HCT116 (cell line): Measurements from ENCODE around the gene AFAP1. TPM values are rescaled to one million over a fixed set of nuclear protein-coding genes. Genes with fewer than 3 reads are reported as not detected.

Experiments used
- ATAC-seq: fragments of 200-7000 bp; cut with Tn5 transposase; 2 replicates; pipeline ENCODE4 v1.9.1; 2020; ENCODE audit warnings: mild to moderate bottlenecking, moderate library complexity
- BruUV-seq: library from RNA; stranded (reverse); fragments of 400-500 nt; replicated peaks from 2 replicates; lab custom pipeline; 2021; lab: Mats Ljungman, UMichigan
- CTCF ChIA-PET: fragments of 300-600 bp; sonication (Branson Sonifier 250); formaldehyde crosslinking; loops from one replicate; lab custom pipeline; 2021; ENCODE audit warnings: antibody characterized with exemption; lab: Charles Lee
- POLR2A ChIA-PET: fragments of 300-600, 350-600 bp; sonication (Branson Sonifier 250); formaldehyde crosslinking; loops from one replicate; lab custom pipeline; 2021; ENCODE audit warnings: antibody characterized with exemption; lab: Charles Lee
- RAD21 ChIA-PET, 2 experiments: fragments of 300-600 bp; sonication (Branson Sonifier 250); formaldehyde crosslinking; loops; one replicate each; lab custom pipeline; 2023; ENCODE audit warnings: low total read pairs in 2 of 2; ENCODE audit not compliant: uncharacterized antibody in 2 of 2, unreplicated experiment in 2 of 2, low non-redundant PET in 1 of 2; lab: Charles Lee
- DNase-seq: peaks from one replicate; pipeline ENCODE4 v3.0.0-alpha.2; 2010; ENCODE audit warnings: low read depth, low spot score
- H2AFZ ChIP-seq: fragments of 200-600 bp; shearing (Covaris generic), sonication (generic); 2 replicates; pipeline ENCODE4 v1.6.1; 2017; ENCODE audit warnings: low read depth, mixed run types, mixed read lengths, antibody characterized with exemption, low read length; ENCODE audit not compliant: poor library complexity, severe bottlenecking
- H3K27ac ChIP-seq: 2 replicates; pipeline ENCODE4 v1.5.1; 2012; ENCODE audit warnings: low read depth, low read length
- H3K27me3 ChIP-seq: fragments of 200-600 bp; sonication (generic); 2 replicates; pipeline ENCODE4 v1.6.1; 2016; ENCODE audit warnings: mixed run types, low read length, mixed read lengths; ENCODE audit not compliant: insufficient read depth
- H3K36me3 ChIP-seq, 2 experiments: fragments of 200-500 bp in 1 of 2; fragments of 200-600 bp in 1 of 2; sonication (Bioruptor generic) in 1 of 2; sonication (generic) in 1 of 2; 2 replicates each; pipeline versions ENCODE4 v1.5.1 to v1.6.1; 2014 to 2016; ENCODE audit warnings: low read length in 2 of 2, inconsistent platforms in 1 of 2, mixed read lengths in 1 of 2, mixed run types in 1 of 2; ENCODE audit not compliant: insufficient read depth in 2 of 2, control insufficient read depth in 1 of 2
- H3K4me1 ChIP-seq, 2 experiments: fragments of 200-600 bp in 1 of 2; sonication (generic) in 1 of 2; 2 replicates each; pipeline versions ENCODE4 v1.5.1 to v1.6.1; 2012 to 2017; ENCODE audit warnings: low read length in 2 of 2, inconsistent platforms in 1 of 2, mild to moderate bottlenecking in 1 of 2, mixed read lengths in 1 of 2, mixed run types in 1 of 2, moderate library complexity in 1 of 2; ENCODE audit not compliant: insufficient read depth in 2 of 2, control insufficient read depth in 1 of 2
- H3K4me2 ChIP-seq: fragments of 200-600 bp; sonication (generic); 2 replicates; pipeline ENCODE4 v1.6.1; 2017; ENCODE audit warnings: mixed run types, low read length, mixed read lengths
- H3K4me3 ChIP-seq, 2 experiments: fragments of 200-600 bp in 1 of 2; sonication (generic) in 1 of 2; replicated peaks in 1 of 2; 2 replicates each; pipeline ENCODE4 v1.5.1; 2011 to 2016; ENCODE audit warnings: low read length in 2 of 2, control low read depth in 1 of 2, low read depth in 1 of 2, mild to moderate bottlenecking in 1 of 2, mixed read lengths in 1 of 2, mixed run types in 1 of 2
- H3K79me2 ChIP-seq: fragments of 200-600 bp; sonication (generic); 2 replicates; pipeline ENCODE4 v1.6.1; 2017; ENCODE audit warnings: mild to moderate bottlenecking, mixed run types, low read length, moderate library complexity, mixed read lengths; ENCODE audit not compliant: insufficient read depth
- H3K9ac ChIP-seq: fragments of 200-600 bp; sonication (generic); 2 replicates; pipeline ENCODE4 v1.6.1; 2016; ENCODE audit warnings: low read length, mixed read lengths
- H3K9me2 ChIP-seq: fragments of 200-600 bp; sonication (generic), shearing (Covaris generic); 2 replicates; pipeline ENCODE4 v1.6.1; 2017; ENCODE audit warnings: mixed run types, mild to moderate bottlenecking, moderate library complexity; ENCODE audit not compliant: insufficient read depth
- H3K9me3 ChIP-seq, 2 experiments: fragments of 200-500 bp in 1 of 2; fragments of 200-600 bp in 1 of 2; sonication (Bioruptor generic) in 1 of 2; sonication (generic) in 1 of 2; 2 replicates each; pipeline ENCODE4 v1.6.1; 2014 to 2017; ENCODE audit warnings: low read length in 2 of 2, mixed read lengths in 2 of 2, inconsistent platforms in 1 of 2, low read depth in 1 of 2, mild to moderate bottlenecking in 1 of 2, mixed run types in 1 of 2, moderate library complexity in 1 of 2; ENCODE audit not compliant: control insufficient read depth in 1 of 2, insufficient read depth in 1 of 2
- H4K20me1 ChIP-seq: fragments of 200-600 bp; sonication (generic), shearing (Covaris generic); 2 replicates; pipeline ENCODE4 v1.6.1; 2017; ENCODE audit warnings: mixed run types, mild to moderate bottlenecking, moderate library complexity; ENCODE audit not compliant: insufficient read depth
- ATF3 ChIP-seq: IDR thresholded peaks from 2 replicates; pipeline ENCODE4 v1.6.1; 2012
- CTCF ChIP-seq, 3 experiments: fragments of 200-600 bp in 1 of 3; sonication (generic) in 1 of 3; IDR thresholded peaks in 2 of 3; conservative IDR thresholded peaks in 1 of 3; 2 replicates each; pipeline ENCODE4 v1.5.1; 2012 to 2017; ENCODE audit warnings: low read depth in 2 of 3, low read length in 2 of 3, antibody characterized with exemption in 1 of 3, borderline replicate concordance in 1 of 3, control low read depth in 1 of 3, mild to moderate bottlenecking in 1 of 3, mixed read lengths in 1 of 3, mixed run types in 1 of 3, moderate library complexity in 1 of 3; ENCODE audit not compliant: insufficient read depth in 1 of 3
- EGR1 ChIP-seq: IDR thresholded peaks from 2 replicates; pipeline ENCODE4 v1.6.1; 2012; ENCODE audit warnings: low read depth
- ELF1 ChIP-seq: IDR thresholded peaks from 2 replicates; pipeline ENCODE4 v1.6.1; 2012; ENCODE audit warnings: low read depth, borderline replicate concordance
- EZH2 ChIP-seq: fragments of 200-600 bp; sonication (generic); IDR thresholded peaks from 2 replicates; pipeline ENCODE4 v1.6.1; 2017; ENCODE audit warnings: antibody characterized with exemption, mixed run types
- JUND ChIP-seq: IDR thresholded peaks from 2 replicates; pipeline ENCODE4 v1.6.1; 2012
- MAX ChIP-seq: IDR thresholded peaks from 2 replicates; pipeline ENCODE4 v1.6.1; 2012
- POLR2AphosphoS5 ChIP-seq: IDR thresholded peaks from 2 replicates; pipeline ENCODE4 v1.6.1; 2011; ENCODE audit warnings: mild to moderate bottlenecking, low read depth, low read length, moderate library complexity
- RAD21 ChIP-seq: IDR thresholded peaks from 2 replicates; pipeline ENCODE4 v1.6.1; 2012; ENCODE audit warnings: low read depth, mild to moderate bottlenecking
- REST ChIP-seq: IDR thresholded peaks from 2 replicates; pipeline ENCODE4 v1.6.1; 2012; ENCODE audit warnings: low read depth
- YY1 ChIP-seq: IDR thresholded peaks from 2 replicates; pipeline ENCODE4 v1.6.1; 2011; ENCODE audit warnings: low read length, low read depth, moderate library complexity, mild to moderate bottlenecking; ENCODE audit not compliant: insufficient replicate concordance; ENCODE audit errors: extremely low read depth
- ZFX ChIP-seq: fragments of 450-650 bp; IDR thresholded peaks from 2 replicates; pipeline ENCODE4 v1.6.1; 2017
- intact Hi-C: fragments of 100-400 bp; cut with micrococcal nuclease; formaldehyde crosslinking; loops from 2 replicates; pipeline ENCODE4 v1.10.0; 2022
- total RNA-seq: library from RNA; stranded (reverse); gene quantifications from one replicate; pipeline ENCODE4 v1.2.1, GENCODE V29; 2021; ENCODE audit not compliant: unreplicated experiment

Gene AFAP1
- total RNA-seq, 1 experiment from 2014 or later, result 19.4 TPM

GRCh38 chr4:7822877-7823276 is 116.8 kb downstream of the AFAP1 start:
- Histone ChIP-seq H3K27ac (no peak overlapping the region), H3K4me1 (no peaks in the 10 kb centered on the region), H3K4me3 (no peak overlapping the region), H3K79me2 (no peaks in the 10 kb centered on the region), H3K36me3 (no peaks in the 10 kb centered on the region), H3K27me3 (no peaks in the 10 kb centered on the region), H2AFZ (no peak overlapping the region), H3K9ac (no peak overlapping the region), H3K4me2 (no peak overlapping the region), H4K20me1 (no peaks in the 10 kb centered on the region), H3K9me2 (no peaks in the 10 kb centered on the region), H3K9me3 (no peaks in the 10 kb centered on the region)
- POLR2A ChIA-PET, result no interaction called here
- no peak for DNase-seq
- RAD21 ChIA-PET, result no interaction called here
- intact Hi-C loops, result no loop called here
- CTCF ChIA-PET, result no interaction called here
- no TSS peak for BruUV-seq
- no peak for TF ChIP-seq MAX
- TF ChIP-seq CTCF (IDR thresholded peaks at IDR 0.05 in 2 of 3, conservative IDR thresholded peaks at IDR 0.05 in 1 of 3; ENCODE audit: borderline replicate concordance in 1 of 3, insufficient read depth in 1 of 3, low read depth in 2 of 3, low read length in 2 of 3), result no peak
- no peak for TF ChIP-seq ELF1
- TF ChIP-seq ZFX, result no peak
- ATAC-seq, result no peak

- Histone ChIP-seq H3K4me1 (no peaks in the 10 kb centered on the region), H3K27ac (no peak overlapping the region)
- no peak for TF ChIP-seq ATF3
- TF ChIP-seq REST, result no peak
- TF ChIP-seq CTCF (IDR thresholded peaks at IDR 0.05 in 2 of 3, conservative IDR thresholded peaks at IDR 0.05 in 1 of 3; ENCODE audit: borderline replicate concordance in 1 of 3, insufficient read depth in 1 of 3, low read depth in 2 of 3, low read length in 2 of 3), result no peak
- no peak for TF ChIP-seq EZH2
- TF ChIP-seq YY1, result no peak
- TF ChIP-seq RAD21, result no peak
- no peak for TF ChIP-seq ELF1
- TF ChIP-seq POLR2AphosphoS5, result no peak
- no peak for TF ChIP-seq EGR1
- no peak for TF ChIP-seq JUND
Measured at GRCh38 chr4:7822137-7822505, 117.5 kb downstream of the AFAP1 start.

More at GRCh38 chr4:7822137-7822505, 117.5 kb downstream of the AFAP1 start:
- ChIA-PET RAD21 (no interaction called here), POLR2A (no interaction called here), CTCF (interaction anchor here (1.0 to 1.1 kb wide), 2 partner anchors 18 to 20 kb away, joined by 3 to 4 read pairs; no protein-coding TSS in a partner anchor)
- no peak overlapping the region for H3K9ac ChIP-seq
- no peaks in the 10 kb centered on the region for H3K79me2 ChIP-seq
- BruUV-seq, result no TSS peak
- intact Hi-C loops, result no loop called here
- no peak overlapping the region for H3K4me3 ChIP-seq
- H3K9me3 ChIP-seq, result no peaks in the 10 kb centered on the region
- no peak for ATAC-seq
- H3K27me3 ChIP-seq, result no peaks in the 10 kb centered on the region
- DNase-seq, result no peak
- H3K36me3 ChIP-seq, result no peaks in the 10 kb centered on the region
- no peak overlapping the region for H2AFZ ChIP-seq
- no peaks in the 10 kb centered on the region for H4K20me1 ChIP-seq
- no peak overlapping the region for H3K4me2 ChIP-seq
- no peaks in the 10 kb centered on the region for H3K9me2 ChIP-seq
